ENCODE data around the gene MS4A10.

GRCh38 chr11:60838132-60838531 lies 53.0 kb downstream of the MS4A10 start:
- TF ChIP-seq, protein P1, sequence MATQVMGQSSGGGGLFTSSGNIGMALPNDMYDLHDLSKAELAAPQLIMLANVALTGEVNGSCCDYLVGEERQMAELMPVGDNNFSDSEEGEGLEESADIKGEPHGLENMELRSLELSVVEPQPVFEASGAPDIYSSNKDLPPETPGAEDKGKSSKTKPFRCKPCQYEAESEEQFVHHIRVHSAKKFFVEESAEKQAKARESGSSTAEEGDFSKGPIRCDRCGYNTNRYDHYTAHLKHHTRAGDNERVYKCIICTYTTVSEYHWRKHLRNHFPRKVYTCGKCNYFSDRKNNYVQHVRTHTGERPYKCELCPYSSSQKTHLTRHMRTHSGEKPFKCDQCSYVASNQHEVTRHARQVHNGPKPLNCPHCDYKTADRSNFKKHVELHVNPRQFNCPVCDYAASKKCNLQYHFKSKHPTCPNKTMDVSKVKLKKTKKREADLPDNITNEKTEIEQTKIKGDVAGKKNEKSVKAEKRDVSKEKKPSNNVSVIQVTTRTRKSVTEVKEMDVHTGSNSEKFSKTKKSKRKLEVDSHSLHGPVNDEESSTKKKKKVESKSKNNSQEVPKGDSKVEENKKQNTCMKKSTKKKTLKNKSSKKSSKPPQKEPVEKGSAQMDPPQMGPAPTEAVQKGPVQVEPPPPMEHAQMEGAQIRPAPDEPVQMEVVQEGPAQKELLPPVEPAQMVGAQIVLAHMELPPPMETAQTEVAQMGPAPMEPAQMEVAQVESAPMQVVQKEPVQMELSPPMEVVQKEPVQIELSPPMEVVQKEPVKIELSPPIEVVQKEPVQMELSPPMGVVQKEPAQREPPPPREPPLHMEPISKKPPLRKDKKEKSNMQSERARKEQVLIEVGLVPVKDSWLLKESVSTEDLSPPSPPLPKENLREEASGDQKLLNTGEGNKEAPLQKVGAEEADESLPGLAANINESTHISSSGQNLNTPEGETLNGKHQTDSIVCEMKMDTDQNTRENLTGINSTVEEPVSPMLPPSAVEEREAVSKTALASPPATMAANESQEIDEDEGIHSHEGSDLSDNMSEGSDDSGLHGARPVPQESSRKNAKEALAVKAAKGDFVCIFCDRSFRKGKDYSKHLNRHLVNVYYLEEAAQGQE (IDR thresholded peaks at IDR 0.05), result no peak
- TF ChIP-seq SP1 (IDR thresholded peaks at IDR 0.05) (no peak), HNF4A (conservative IDR thresholded peaks at IDR 0.05) (no peak), CTCF (IDR thresholded peaks at IDR 0.05; ENCODE audit: low read depth, low read length, missing input control) (no peak), TAF1 (conservative IDR thresholded peaks at IDR 0.05) (no peak), ATF3 (IDR thresholded peaks at IDR 0.05) (no peak), NR2F2 (IDR thresholded peaks at IDR 0.05) (no peak), YY1 (IDR thresholded peaks at IDR 0.05) (no peak), ZBTB33 (IDR thresholded peaks at IDR 0.05) (no peak), GABPA (IDR thresholded peaks at IDR 0.05 in 1 of 2, conservative IDR thresholded peaks at IDR 0.05 in 1 of 2) (no peak), FOXA1 (IDR thresholded peaks at IDR 0.05) (no peak), RAD21 (IDR thresholded peaks at IDR 0.05) (no peak), JUND (IDR thresholded peaks at IDR 0.05) (no peak)
- TF ChIP-seq, protein P2, sequence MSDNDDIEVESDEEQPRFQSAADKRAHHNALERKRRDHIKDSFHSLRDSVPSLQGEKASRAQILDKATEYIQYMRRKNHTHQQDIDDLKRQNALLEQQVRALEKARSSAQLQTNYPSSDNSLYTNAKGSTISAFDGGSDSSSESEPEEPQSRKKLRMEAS (IDR thresholded peaks at IDR 0.05), result no peak
